Astrocyte of the spinal cord (primary cell): ENCODE results near the gene GREB1L.

Experiments
- DNase-seq: peaks from one replicate; pipeline ENCODE4 v3.0.0; 2011; ENCODE audit warnings: low read depth, low spot score
- H3K4me3 ChIP-seq: 2 replicates; pipeline ENCODE4 v1.5.1; 2011; ENCODE audit warnings: low read depth, mild to moderate bottlenecking, low read length, moderate library complexity
- CTCF ChIP-seq: IDR thresholded peaks from 2 replicates; pipeline ENCODE4 v1.5.1; 2012; ENCODE audit warnings: low read depth, mild to moderate bottlenecking, low read length, inconsistent platforms
- in situ Hi-C: cut with HindIII; loops from 2 replicates; pipeline ENCODE4 v1.10.0; 2017; ENCODE audit warnings: low sequenced_read_pairs

Gene GREB1L

GRCh38 chr18:21522530-21522929 lies 280.5 kb downstream of the GREB1L start:
- H3K4me3 ChIP-seq = no peak overlapping the region
- DNase-seq = no peak
- in situ Hi-C loops = no loop called here
- TF ChIP-seq CTCF = no peak

GRCh38 chr18:21525916-21526315 lies 283.9 kb downstream of the GREB1L start:
- no peak for DNase-seq
- in situ Hi-C loops = no loop called here
- TF ChIP-seq CTCF = no peak
- H3K4me3 ChIP-seq = no peak overlapping the region

- no peak overlapping the region for H3K4me3 ChIP-seq
- DNase-seq = no peak
- in situ Hi-C loops = no loop called here
- TF ChIP-seq CTCF = no peak
Observed at GRCh38 chr18:21526463-21526862, 284.4 kb downstream of the GREB1L start.

GRCh38 chr18:21534327-21534726 lies 292.3 kb downstream of the GREB1L start:
- no peak for DNase-seq
- TF ChIP-seq CTCF = no peak
- in situ Hi-C loops = no loop called here
- no peak overlapping the region for H3K4me3 ChIP-seq

- TF ChIP-seq CTCF = no peak
- in situ Hi-C loops = no loop called here
- no peak overlapping the region for H3K4me3 ChIP-seq
- no peak for DNase-seq
Observed at GRCh38 chr18:21538230-21538629, 296.2 kb downstream of the GREB1L start.

- TF ChIP-seq CTCF = no peak
- in situ Hi-C loops = no loop called here
- no peak overlapping the region for H3K4me3 ChIP-seq
- DNase-seq = no peak
Observed at GRCh38 chr18:21546423-21546822, 304.4 kb downstream of the GREB1L start.

- TF ChIP-seq CTCF = no peak
- in situ Hi-C loops = no loop called here
- H3K4me3 ChIP-seq = no peak overlapping the region
- no peak for DNase-seq
Observed at GRCh38 chr18:21548647-21549046, 306.6 kb downstream of the GREB1L start.
